ENCODE results near the gene ABHD8.

DNA sequence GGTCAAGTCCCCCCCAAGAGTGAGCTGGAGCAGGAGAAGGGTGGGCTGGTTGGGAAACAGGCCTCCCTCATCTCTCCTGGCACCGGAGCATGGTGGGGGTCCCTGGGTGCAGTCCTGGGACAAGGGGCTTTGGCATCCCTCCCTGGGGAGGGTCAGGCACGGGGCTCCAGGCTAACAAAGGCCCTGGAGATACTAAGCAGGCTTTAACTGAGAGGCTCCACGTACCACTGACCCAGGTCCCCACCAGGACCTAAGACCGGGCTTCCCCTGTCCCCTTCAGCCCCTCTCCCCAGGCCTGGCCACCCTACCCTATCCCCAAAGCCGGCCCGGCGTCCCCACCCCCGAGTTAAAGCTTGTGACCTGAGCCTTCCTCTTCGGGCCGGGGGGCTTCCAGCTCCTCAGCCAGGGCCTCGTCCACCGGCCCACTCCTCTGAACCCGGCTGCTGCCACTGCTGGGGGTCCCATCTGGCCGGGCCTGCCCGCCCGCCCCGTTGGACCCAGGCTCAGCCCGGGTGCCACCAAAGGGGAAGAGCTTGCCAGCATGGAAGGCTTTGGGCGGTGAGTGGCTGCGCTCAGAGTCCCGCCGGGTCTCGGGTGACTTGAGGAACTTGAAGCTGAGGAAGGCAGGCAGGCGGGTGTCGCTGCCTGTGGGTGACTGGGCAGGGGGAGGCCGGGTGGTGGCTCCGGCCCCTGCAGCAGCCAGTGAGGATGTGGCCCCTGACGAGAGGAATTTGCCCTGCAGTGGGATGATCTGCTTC lies 21.3 kb upstream of the ABHD8 start:
- TF ChIP-seq, protein P1, sequence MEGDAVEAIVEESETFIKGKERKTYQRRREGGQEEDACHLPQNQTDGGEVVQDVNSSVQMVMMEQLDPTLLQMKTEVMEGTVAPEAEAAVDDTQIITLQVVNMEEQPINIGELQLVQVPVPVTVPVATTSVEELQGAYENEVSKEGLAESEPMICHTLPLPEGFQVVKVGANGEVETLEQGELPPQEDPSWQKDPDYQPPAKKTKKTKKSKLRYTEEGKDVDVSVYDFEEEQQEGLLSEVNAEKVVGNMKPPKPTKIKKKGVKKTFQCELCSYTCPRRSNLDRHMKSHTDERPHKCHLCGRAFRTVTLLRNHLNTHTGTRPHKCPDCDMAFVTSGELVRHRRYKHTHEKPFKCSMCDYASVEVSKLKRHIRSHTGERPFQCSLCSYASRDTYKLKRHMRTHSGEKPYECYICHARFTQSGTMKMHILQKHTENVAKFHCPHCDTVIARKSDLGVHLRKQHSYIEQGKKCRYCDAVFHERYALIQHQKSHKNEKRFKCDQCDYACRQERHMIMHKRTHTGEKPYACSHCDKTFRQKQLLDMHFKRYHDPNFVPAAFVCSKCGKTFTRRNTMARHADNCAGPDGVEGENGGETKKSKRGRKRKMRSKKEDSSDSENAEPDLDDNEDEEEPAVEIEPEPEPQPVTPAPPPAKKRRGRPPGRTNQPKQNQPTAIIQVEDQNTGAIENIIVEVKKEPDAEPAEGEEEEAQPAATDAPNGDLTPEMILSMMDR (conservative IDR thresholded peaks at IDR 0.05; ENCODE audit: low read depth in 2 of 2) = no peak
- TF ChIP-seq EZH2 (IDR thresholded peaks at IDR 0.05; ENCODE audit: low read depth, unreplicated experiment) (no peak), POLR2AphosphoS5 (IDR thresholded peaks at IDR 0.05; ENCODE audit: low read depth) (no peak), EZH2phosphoT487 (IDR thresholded peaks at IDR 0.05; ENCODE audit: unreplicated experiment) (no peak), CREB1 (CRISPR knock-in tag; IDR thresholded peaks at IDR 0.05; ENCODE audit: low read depth) (no peak), JUNB (IDR thresholded peaks at IDR 0.05; ENCODE audit: unreplicated experiment) (no peak), STAT1 (IDR thresholded peaks at IDR 0.05; ENCODE audit: unreplicated experiment) (no peak), ZNF114 (CRISPR knock-in tag; IDR thresholded peaks at IDR 0.05) (no peak), ZNF331 (CRISPR knock-in tag; IDR thresholded peaks at IDR 0.05; ENCODE audit: low read depth) (no peak), NANOG (IDR thresholded peaks at IDR 0.05; ENCODE audit: borderline replicate concordance) (no peak)
- TF ChIP-seq, protein P2, sequence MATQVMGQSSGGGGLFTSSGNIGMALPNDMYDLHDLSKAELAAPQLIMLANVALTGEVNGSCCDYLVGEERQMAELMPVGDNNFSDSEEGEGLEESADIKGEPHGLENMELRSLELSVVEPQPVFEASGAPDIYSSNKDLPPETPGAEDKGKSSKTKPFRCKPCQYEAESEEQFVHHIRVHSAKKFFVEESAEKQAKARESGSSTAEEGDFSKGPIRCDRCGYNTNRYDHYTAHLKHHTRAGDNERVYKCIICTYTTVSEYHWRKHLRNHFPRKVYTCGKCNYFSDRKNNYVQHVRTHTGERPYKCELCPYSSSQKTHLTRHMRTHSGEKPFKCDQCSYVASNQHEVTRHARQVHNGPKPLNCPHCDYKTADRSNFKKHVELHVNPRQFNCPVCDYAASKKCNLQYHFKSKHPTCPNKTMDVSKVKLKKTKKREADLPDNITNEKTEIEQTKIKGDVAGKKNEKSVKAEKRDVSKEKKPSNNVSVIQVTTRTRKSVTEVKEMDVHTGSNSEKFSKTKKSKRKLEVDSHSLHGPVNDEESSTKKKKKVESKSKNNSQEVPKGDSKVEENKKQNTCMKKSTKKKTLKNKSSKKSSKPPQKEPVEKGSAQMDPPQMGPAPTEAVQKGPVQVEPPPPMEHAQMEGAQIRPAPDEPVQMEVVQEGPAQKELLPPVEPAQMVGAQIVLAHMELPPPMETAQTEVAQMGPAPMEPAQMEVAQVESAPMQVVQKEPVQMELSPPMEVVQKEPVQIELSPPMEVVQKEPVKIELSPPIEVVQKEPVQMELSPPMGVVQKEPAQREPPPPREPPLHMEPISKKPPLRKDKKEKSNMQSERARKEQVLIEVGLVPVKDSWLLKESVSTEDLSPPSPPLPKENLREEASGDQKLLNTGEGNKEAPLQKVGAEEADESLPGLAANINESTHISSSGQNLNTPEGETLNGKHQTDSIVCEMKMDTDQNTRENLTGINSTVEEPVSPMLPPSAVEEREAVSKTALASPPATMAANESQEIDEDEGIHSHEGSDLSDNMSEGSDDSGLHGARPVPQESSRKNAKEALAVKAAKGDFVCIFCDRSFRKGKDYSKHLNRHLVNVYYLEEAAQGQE (IDR thresholded peaks at IDR 0.05; ENCODE audit: unreplicated experiment) = no peak
- TF ChIP-seq, protein P3, sequence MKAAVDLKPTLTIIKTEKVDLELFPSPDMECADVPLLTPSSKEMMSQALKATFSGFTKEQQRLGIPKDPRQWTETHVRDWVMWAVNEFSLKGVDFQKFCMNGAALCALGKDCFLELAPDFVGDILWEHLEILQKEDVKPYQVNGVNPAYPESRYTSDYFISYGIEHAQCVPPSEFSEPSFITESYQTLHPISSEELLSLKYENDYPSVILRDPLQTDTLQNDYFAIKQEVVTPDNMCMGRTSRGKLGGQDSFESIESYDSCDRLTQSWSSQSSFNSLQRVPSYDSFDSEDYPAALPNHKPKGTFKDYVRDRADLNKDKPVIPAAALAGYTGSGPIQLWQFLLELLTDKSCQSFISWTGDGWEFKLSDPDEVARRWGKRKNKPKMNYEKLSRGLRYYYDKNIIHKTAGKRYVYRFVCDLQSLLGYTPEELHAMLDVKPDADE (IDR thresholded peaks at IDR 0.05) = no peak
- TF ChIP-seq, protein P4, sequence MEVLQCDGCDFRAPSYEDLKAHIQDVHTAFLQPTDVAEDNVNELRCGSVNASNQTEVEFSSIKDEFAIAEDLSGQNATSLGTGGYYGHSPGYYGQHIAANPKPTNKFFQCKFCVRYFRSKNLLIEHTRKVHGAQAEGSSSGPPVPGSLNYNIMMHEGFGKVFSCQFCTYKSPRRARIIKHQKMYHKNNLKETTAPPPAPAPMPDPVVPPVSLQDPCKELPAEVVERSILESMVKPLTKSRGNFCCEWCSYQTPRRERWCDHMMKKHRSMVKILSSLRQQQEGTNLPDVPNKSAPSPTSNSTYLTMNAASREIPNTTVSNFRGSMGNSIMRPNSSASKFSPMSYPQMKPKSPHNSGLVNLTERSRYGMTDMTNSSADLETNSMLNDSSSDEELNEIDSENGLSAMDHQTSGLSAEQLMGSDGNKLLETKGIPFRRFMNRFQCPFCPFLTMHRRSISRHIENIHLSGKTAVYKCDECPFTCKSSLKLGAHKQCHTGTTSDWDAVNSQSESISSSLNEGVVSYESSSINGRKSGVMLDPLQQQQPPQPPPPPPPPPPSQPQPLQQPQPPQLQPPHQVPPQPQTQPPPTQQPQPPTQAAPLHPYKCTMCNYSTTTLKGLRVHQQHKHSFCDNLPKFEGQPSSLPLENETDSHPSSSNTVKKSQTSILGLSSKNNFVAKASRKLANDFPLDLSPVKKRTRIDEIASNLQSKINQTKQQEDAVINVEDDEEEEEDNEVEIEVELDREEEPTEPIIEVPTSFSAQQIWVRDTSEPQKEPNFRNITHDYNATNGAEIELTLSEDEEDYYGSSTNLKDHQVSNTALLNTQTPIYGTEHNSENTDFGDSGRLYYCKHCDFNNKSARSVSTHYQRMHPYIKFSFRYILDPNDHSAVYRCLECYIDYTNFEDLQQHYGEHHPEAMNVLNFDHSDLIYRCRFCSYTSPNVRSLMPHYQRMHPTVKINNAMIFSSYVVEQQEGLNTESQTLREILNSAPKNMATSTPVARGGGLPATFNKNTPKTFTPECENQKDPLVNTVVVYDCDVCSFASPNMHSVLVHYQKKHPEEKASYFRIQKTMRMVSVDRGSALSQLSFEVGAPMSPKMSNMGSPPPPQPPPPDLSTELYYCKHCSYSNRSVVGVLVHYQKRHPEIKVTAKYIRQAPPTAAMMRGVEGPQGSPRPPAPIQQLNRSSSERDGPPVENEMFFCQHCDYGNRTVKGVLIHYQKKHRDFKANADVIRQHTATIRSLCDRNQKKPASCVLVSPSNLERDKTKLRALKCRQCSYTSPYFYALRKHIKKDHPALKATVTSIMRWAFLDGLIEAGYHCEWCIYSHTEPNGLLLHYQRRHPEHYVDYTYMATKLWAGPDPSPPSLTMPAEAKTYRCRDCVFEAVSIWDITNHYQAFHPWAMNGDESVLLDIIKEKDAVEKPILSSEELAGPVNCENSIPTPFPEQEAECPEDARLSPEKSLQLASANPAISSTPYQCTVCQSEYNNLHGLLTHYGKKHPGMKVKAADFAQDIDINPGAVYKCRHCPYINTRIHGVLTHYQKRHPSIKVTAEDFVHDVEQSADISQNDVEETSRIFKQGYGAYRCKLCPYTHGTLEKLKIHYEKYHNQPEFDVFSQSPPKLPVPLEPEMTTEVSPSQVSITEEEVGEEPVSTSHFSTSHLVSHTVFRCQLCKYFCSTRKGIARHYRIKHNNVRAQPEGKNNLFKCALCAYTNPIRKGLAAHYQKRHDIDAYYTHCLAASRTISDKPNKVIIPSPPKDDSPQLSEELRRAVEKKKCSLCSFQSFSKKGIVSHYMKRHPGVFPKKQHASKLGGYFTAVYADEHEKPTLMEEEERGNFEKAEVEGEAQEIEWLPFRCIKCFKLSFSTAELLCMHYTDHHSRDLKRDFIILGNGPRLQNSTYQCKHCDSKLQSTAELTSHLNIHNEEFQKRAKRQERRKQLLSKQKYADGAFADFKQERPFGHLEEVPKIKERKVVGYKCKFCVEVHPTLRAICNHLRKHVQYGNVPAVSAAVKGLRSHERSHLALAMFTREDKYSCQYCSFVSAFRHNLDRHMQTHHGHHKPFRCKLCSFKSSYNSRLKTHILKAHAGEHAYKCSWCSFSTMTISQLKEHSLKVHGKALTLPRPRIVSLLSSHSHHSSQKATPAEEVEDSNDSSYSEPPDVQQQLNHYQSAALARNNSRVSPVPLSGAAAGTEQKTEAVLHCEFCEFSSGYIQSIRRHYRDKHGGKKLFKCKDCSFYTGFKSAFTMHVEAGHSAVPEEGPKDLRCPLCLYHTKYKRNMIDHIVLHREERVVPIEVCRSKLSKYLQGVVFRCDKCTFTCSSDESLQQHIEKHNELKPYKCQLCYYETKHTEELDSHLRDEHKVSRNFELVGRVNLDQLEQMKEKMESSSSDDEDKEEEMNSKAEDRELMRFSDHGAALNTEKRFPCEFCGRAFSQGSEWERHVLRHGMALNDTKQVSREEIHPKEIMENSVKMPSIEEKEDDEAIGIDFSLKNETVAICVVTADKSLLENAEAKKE (CRISPR knock-in tag; IDR thresholded peaks at IDR 0.05) = no peak
